ENCODE results near the gene LOXL3. TPM values are rescaled to one million over a fixed set of nuclear protein-coding genes. Genes with fewer than 3 reads are reported as not detected.
"Not testable (repeated sequence)": the region's sequence is repeated elsewhere in the genome, so short reads cannot be mapped to it uniquely, and the experiment has no call there.

The LOXL3 gene
- total RNA-seq, 1 donor from 2014 or later, result 9.2 TPM

- no peak for ATAC-seq
Measured at GRCh38 chr2:74575320-74575719, 21.6 kb upstream of the LOXL3 start.

GRCh38 chr2:74573747-74574562 is 20.2 kb upstream of the LOXL3 start:
- no peak for DNase-seq (ENCODE audit: low spot score)
- ATAC-seq, result no peak
- intact Hi-C loops (cut with DNase I), result no loop called here

More at GRCh38 chr2:74575320-74575719, 21.6 kb upstream of the LOXL3 start:
- DNase-seq (ENCODE audit: low spot score), result no peak
- intact Hi-C loops (cut with DNase I), result no loop called here

- DNase-seq (ENCODE audit: low spot score), result no peak
- intact Hi-C loops (cut with DNase I), result no loop called here
- ATAC-seq, result no peak
Measured at GRCh38 chr2:74572178-74572925, 18.6 kb upstream of the LOXL3 start.

- ATAC-seq (no peak), DNase-seq (ENCODE audit: low spot score) (no peak)
- intact Hi-C loops (cut with DNase I), result no loop called here
Measured at GRCh38 chr2:74571058-74571457, 17.3 kb upstream of the LOXL3 start.

- intact Hi-C loops (cut with DNase I), result no loop called here
- no peak for ATAC-seq
- no peak for DNase-seq (ENCODE audit: low spot score)
Measured at GRCh38 chr2:74569686-74570085, 15.9 kb upstream of the LOXL3 start.

GRCh38 chr2:74567881-74568280 is 14.1 kb upstream of the LOXL3 start:
- intact Hi-C loops (cut with DNase I), result no loop called here
- ATAC-seq (peak; percentile 61), DNase-seq (ENCODE audit: low spot score) (no peak)

- DNase-seq (ENCODE audit: low spot score) (no peak), ATAC-seq (peak; percentile 22)
- intact Hi-C loops (cut with DNase I), result no loop called here
Measured at GRCh38 chr2:74566754-74567085, 13.0 kb upstream of the LOXL3 start.

GRCh38 chr2:74566076-74566753 is 12.5 kb upstream of the LOXL3 start:
- ATAC-seq (no peak), DNase-seq (ENCODE audit: low spot score) (no peak)
- intact Hi-C loops (cut with DNase I), result no loop called here

GRCh38 chr2:74564222-74564621 is 10.5 kb upstream of the LOXL3 start:
- DNase-seq (ENCODE audit: low spot score) (no peak), ATAC-seq (no peak)
- intact Hi-C loops (cut with DNase I), result no loop called here

- intact Hi-C loops (cut with DNase I), result no loop called here
- ATAC-seq (no peak), DNase-seq (ENCODE audit: low spot score) (no peak)
Measured at GRCh38 chr2:74562126-74562775, 8.5 kb upstream of the LOXL3 start.

GRCh38 chr2:74561022-74561421 is 7.3 kb upstream of the LOXL3 start:
- intact Hi-C loops (cut with DNase I); ATAC-seq; DNase-seq (ENCODE audit: low spot score): not testable (repeated sequence)

GRCh38 chr2:74560591-74560990 is 6.8 kb upstream of the LOXL3 start:
- ATAC-seq, result no peak
- intact Hi-C loops (cut with DNase I), result no loop called here
- no peak for DNase-seq (ENCODE audit: low spot score)

GRCh38 chr2:74559912-74560311 is 6.2 kb upstream of the LOXL3 start:
- intact Hi-C loops (cut with DNase I), result no loop called here
- ATAC-seq (no peak), DNase-seq (ENCODE audit: low spot score) (no peak)

GRCh38 chr2:74558284-74559230 is 4.8 kb upstream of the LOXL3 start:
- ATAC-seq (no peak), DNase-seq (ENCODE audit: low spot score) (no peak)
- intact Hi-C loops (cut with DNase I), result no loop called here

GRCh38 chr2:74556831-74557370 is 3.2 kb upstream of the LOXL3 start:
- ATAC-seq (no peak), DNase-seq (ENCODE audit: low spot score) (no peak)
- intact Hi-C loops (cut with DNase I), result no loop called here

GRCh38 chr2:74556159-74556558 is 2.4 kb upstream of the LOXL3 start:
- no peak for ATAC-seq
- no peak for DNase-seq (ENCODE audit: low spot score)
- intact Hi-C loops (cut with DNase I), result no loop called here

- ATAC-seq, result no peak
- intact Hi-C loops (cut with DNase I), result no loop called here
- DNase-seq (ENCODE audit: low spot score), result no peak
Measured at GRCh38 chr2:74555610-74556103, 1.9 kb upstream of the LOXL3 start.
